Activated CD4-positive, alpha-beta T cell treated with anti-CD3 and anti-CD28 coated beads, Interleukin-2, Interleukin-6, amounts not matched to agents 100 ng/mL and 50 ng/mL, durations not matched to agents 16 hours and 8 hours (primary cell): ENCODE measurements around the gene KRTAP2-2.
"Not testable (repeated sequence)": the region's sequence is repeated elsewhere in the genome, so short reads cannot be mapped to it uniquely, and the experiment has no call there.

Source experiments
- DNase-seq: peaks from one replicate; pipeline ENCODE4 v3.0.0-alpha.2; 2020

The KRTAP2-2 gene, protein sequence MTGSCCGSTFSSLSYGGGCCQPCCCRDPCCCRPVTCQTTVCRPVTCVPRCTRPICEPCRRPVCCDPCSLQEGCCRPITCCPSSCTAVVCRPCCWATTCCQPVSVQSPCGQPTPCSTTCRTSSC

DNA sequence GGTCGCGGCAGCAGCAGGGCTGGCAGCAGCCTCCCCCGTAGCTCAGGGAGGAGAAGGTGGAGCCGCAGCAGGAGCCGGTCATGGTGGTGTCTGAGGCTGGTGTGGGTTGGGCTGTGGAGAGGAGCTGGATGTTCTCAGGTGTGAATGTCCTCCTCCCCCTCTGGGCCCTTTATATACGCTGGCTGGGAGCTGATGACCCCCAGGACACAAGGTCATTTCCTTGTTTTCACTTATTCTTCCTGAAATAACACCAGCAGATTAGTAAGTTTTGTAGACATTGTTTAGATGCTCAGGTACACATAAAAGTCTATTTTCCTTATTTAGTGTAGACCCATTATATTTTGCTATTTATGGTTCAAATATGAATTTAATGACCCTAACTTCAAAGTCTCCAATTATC is at the start of gene KRTAP2-2:
Gene KRTAP2-2, minus strand, starts transcription at position 101 of the 400 bp plus-strand sequence. Its CDS starts 19 bp downstream, at position 82.
- not testable (repeated sequence) for DNase-seq

DNA sequence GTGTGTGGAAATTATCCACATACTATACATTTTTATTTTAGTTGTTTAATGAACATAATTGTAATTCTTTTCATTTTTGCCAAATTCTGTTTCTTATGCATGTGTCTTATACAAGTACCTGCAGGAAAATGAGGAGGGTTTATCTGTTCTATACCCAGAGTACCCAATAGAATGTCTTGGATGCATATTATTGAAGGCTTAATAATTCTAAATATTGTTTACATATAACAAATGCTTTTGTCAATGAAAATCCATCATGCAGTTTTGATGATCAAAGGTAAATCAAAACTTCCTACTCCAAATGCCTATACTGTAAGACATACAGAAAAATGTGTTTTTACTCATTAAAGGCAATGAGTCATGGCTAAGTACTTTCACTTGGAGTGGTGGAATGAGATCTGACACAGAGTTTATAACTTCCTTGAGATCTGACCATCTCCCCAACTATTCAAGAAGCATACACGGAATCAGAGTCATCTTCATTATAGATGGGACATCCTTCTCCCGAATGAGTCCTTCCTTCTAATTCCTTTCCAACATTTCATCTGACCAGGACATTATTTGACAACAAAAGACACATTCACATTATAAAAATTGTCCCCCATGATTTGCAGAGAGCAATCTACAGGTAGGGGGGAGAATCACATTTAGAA is 49.5 kb upstream of the KRTAP2-2 start:
- DNase-seq, result not testable (repeated sequence)

DNA sequence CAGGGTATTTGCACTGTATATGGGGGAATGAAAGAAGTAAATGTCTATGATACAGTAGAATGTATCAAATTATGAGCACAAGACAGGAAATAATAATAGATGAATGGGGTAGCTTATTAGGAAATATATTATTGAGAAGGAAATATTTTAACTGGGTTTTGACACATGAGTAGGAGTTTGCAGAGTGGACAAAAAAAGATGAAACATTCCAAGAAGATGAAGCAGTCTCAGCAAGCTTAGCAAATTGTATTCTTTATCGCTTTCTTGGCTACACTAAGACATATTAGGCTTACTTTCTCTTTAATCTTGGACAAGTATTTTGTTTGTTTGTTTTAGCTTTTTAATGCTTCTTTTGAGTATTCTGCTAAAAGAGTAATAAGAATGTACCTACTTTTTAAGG is 48.9 kb upstream of the KRTAP2-2 start:
- DNase-seq, result no peak

DNA sequence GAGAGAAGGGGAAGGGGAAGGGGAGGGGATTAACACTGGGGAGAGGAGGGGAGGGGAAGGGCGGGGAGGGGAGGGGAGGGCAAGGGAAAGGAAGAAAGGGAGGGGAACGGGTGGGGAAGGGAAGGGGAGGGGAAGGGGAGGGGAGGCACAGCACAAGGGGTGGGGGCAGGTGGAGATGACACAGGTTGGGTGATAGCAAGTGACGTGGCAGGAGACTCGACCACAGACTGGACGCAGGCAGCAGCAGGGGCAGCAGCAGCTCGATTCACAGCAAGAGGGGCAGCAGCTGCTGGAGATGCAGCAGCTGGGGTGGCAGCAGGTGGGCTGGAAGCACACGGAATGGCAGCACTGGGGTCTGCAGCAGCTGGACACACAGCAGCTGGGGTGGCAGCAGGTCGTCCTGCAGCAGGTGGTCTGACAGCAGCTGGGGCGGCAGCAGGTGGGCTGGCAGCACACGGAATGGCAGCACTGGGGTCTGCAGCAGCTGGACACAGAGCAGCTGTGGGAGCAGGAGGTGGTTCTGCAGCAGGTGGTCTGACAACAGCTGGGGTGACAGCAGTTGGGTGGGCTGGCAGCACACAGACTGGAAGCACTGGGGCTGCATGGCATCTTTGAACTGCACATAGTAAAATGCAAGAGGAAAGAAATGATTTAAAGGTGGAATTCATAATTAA is 46.7 kb upstream of the KRTAP2-2 start, which contains the start of gene KRTAP4-16:
Gene KRTAP4-16, minus strand, starts transcription at position 624 of the 674 bp plus-strand sequence. Its CDS starts 0 bp downstream, at position 624.
- DNase-seq, result no peak

DNA sequence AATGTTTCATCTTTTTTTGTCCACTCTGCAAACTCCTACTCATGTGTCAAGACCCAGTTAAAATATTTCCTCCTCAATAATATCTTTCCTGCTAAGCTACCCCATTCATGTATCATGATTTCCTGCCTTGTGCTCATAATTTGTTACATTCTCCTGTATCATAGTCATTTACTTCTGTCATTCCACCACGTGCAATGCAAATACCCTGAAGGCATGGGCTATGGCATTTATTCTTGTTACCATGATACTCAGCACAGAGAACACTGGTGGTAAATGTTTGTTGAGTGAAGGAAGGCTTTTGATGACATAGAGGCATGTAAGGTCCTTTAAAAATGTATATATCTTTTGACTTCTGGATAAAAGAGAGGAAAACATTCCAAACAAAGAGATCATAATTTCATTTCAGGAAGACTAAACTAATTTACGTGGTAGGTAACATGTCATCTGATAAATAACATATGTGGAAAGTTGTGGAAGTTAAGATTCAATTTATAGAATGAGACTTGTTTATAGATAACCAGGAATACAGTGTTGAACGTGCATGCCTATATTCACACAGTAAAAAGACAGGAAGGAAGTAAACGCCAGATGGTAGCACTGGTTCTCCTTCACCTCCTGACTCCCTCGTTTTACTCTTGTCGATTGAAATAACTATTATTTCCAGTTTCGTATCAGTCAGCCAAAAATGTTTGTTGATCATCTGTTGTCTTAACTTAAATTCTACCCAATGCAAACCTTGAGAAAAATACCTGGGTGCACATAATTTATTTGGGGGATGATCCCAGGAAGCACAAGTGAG is 44.9 kb upstream of the KRTAP2-2 start:
- DNase-seq, result not testable (repeated sequence)

DNA sequence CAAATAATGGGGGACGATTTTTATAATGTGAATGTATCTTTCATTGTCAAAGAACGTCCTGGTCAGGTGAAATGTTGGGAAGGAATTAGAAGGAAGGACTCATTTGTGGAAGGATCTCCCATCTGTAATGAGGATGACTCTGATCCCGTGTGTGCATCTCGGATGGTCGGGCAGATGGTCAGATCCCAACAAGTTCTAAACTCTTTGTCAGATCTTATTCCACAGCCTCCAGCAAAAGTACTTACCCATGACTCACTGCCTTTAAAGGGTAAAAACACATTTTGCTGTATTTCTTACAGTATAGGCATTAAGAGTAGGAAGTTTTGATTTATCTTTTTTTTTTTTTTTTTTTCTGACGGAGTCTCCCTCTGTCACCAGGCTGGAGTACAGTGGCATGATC is 43.5 kb upstream of the KRTAP2-2 start:
- DNase-seq, result no peak

DNA sequence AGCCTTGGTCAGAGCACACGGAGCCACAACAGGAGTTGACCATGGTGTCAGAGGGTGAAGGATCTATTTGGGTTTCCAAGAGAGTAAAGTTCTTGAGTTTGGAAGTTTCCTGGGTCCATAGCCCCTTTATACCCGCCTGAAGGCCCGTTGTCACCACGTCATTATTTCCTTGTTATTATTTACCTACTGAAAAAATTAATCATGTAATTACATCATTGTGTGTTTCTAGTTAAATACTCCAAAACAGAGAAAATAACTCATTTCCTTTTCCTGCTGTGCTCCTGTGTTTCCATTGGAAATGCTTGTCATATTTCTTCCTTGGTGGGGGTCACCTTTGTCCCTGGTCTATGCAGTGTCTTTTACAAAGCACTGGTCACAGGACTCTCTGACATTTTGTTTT is 43.0 kb upstream of the KRTAP2-2 start, which contains the start of gene KRTAP4-8:
Gene KRTAP4-8, minus strand, starts transcription at position 101 of the 400 bp plus-strand sequence. Its CDS starts 58 bp downstream, at position 43.
- DNase-seq, result no peak

DNA sequence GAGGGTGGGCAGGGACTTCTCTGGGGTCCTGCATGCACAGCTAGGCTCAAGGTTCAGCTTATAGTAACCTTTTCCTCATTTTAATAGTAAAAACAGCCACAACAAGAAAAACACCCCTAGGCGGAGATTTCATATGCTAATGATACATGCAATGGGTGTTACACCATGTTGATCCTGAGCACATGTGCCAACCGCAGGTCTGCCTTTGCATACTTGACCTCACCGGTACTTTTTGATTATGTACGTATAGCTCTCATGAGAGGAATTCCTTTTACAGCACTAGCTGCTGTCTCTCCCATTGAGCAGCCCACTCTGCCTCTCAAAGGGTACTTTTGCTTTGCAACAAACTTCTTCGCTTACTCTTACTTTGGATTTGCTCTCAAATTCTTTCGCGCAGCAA is 41.0 kb upstream of the KRTAP2-2 start:
- no peak for DNase-seq

DNA sequence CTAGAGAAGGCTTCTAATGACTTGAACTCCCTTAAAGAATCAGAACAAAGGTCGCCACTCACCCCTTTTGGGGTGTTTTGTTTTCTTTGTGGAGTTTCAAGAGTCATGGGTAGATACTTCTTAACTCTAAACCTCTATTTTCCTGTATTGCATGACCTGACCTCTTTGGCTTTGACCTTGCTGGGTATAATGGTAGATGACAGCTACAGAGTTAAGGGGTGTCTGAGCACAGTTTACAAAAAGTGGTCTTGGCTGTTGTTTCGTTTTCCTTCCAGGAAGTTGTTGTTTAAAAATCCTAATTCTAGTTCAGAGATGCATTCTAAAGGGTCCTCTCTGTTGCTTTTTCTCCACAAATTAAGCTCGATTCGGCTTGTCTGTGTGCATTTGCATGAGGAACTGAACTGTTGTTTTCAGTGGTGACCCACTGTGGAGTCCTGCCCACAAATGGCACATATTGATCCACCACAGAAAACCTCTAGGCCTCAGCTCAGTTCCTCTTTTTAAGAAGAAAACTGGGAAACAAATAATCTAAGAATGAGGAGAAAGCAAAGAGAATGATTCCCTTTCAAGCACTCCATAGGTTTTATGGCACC is 33.8 kb upstream of the KRTAP2-2 start:
- not testable (repeated sequence) for DNase-seq

DNA sequence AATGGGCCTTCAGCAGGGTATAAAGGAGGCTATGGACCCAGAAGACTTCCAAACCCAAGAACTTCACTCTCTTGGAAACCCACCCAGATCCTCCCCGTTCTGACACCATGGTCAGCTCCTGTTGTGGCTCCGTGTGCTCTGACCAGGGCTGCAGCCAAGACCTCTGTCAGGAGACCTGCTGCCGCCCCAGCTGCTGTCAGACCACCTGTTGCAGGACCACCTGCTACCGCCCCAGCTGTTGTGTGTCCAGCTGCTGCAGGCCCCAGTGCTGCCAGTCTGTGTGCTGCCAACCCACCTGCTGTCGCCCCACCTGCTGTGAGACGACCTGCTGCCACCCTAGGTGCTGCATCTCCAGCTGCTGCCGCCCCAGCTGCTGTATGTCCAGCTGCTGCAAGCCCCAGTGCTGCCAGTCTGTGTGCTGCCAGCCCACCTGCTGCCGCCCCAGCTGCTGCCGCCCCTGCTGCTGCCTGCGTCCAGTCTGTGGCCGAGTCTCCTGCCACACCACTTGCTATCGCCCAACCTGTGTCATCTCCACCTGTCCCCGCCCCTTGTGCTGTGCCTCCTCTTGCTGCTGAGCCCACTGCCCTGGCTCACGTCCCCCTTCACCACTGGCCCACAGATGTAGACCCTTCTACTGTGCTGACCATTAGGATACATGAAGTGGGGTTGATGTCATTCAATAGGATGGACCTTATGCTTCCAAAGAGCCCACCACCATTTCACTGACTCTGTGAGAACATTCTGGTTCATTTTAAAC is 29.2 kb upstream of the KRTAP2-2 start, which contains the start of gene KRTAP4-7:
Gene KRTAP4-7, plus strand, starts transcription at position 51 of the 757 bp plus-strand sequence. Its CDS starts 57 bp downstream, at position 108.
- not testable (repeated sequence) for DNase-seq

DNA sequence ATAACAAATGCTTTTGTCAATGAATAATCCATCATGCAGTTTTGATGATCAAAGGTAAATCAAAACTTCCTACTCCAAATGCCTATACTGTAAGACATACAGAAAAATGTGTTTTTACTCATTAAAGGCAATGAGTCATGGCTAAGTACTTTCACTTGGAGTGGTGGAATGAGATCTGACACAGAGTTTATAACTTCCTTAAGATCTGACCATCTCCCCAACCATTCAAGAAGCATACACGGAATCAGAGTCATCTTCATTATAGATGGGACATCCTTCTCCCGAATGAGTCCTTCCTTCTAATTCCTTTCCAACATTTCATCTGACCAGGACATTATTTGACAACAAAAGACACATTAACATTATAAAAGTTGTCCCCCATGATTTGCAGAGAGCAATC is 28.4 kb upstream of the KRTAP2-2 start:
- DNase-seq, result not testable (repeated sequence)

DNA sequence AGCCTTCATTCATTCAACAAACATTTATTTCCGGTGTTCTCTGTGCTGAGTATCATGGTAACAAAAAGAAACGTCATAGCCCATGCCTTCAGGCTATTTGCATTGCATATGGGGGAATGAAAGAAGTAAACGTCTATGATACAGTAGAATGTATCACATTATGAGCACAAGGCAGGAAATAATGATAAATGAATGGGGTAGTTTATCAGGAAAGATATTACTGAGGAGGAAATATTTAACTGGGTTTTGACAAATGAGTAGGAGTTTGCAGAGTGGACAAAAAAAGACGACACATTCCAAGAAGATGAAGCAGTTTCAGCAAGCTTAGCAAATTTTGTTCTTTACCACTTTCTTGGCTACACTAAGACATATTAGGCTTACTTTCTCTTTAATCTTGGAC is 27.6 kb upstream of the KRTAP2-2 start:
- no peak for DNase-seq

DNA sequence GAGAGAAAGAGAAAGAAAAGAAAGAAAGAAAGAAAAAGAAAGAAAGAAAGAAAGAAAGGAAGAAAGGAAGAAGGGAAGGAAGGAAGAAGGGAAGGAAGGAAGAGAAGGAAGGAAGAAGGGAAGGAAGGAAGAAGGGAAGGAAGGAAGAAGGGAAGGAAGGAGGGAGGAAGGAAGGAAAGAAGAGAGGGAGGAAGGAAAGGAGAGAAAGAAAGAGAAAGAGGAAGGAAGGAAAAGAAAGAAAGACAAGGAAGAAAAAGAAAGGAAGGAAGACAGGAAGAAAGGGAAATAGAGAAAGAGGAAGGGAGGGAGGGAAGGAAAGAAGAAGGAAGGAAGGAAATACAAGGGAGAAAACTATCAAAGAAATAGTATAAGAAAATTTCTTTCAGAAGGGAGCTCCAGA is 21.8 kb upstream of the KRTAP2-2 start:
- DNase-seq, result no peak

DNA sequence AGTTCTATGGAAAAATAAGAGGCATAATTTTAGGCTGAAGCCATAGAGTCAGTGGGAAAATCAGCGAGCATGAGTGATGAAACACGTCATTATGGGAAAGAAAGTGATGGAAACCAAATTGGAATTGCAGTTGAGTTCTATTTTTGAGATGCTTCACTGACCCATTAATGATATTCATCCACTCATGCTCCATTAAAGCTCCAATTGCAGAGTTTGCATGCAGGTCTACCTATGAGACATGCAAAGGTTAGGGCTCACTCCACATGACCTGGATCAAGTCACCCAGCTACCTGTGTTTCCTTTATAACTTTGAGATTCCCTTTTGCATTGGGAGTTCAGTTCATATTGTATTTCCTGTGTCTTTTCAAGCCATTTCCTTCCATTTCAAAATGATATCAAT is 18.6 kb upstream of the KRTAP2-2 start:
- no peak for DNase-seq

DNA sequence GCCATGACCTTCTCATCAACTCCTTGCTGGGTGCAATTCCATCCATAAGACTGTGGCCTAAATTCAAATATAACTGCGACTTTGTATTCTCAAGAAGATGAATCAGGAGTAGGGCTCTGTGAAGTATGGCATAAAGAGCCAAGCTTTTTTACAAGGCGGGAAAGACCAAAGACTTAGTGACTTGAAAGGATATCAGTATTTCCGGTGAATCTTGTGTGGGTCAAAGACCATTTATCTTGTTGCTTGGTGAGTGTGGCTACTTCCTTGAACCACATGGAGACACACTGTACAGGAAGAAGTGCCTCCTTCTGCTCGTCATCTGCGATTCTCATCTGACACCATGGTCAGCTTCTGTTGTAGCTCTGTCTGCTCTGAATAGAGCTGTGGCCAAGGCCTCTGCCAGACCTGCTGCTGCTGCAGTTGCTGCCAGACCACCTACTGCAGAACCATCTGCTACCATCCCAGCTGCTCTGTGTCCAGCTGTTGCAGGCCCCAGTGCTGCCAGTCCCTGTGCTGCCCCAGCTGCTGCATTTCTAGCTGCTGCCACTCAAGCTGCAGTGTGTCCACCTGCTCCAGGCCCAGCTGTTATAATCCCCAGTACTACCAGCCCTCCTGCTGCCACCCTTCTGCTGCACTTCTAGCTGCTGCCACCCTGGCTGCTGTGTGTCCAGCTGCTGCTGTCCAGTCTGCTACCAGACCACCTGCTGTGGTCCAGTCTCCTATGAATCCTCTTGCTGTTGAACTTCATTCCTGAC is 16.8 kb upstream of the KRTAP2-2 start:
- DNase-seq, result no peak

DNA sequence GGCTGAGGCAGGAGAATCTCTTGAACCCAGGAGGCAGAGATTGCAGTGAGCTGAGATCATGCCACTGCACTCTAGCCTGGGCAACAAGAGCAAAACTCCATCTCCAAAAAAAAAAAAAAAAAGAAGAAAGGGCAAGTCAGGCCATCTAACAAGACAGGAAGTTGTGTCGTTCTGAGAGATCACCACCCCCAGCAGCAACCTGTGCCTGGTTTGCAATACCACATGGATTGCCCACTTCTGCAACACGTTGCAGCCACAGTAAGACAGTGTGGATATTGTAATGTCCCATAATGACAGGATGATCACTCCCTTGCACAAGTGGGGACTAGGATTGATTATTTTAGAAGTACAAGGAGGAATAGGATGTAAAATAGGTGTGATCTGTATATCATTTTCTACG is 14.0 kb upstream of the KRTAP2-2 start:
- DNase-seq, result no peak

DNA sequence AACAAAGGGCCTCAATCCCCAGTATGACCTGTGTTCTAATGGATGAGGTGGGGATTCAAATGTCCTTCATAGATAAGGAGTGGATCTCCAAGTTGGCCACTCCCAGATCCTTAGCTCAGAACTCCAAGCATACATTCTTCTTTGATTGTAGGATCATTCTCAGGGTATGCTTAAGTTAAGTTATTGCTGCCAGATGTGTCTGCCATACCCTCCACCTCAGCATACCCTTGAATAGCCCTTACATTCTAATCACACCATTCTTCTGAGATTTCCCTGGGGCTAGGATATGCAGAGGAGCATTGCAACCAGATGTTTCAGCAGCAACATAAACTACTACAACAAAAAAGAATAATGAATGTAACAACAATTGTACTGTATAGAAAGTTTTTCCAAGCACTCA is 12.3 kb upstream of the KRTAP2-2 start:
- no peak for DNase-seq

DNA sequence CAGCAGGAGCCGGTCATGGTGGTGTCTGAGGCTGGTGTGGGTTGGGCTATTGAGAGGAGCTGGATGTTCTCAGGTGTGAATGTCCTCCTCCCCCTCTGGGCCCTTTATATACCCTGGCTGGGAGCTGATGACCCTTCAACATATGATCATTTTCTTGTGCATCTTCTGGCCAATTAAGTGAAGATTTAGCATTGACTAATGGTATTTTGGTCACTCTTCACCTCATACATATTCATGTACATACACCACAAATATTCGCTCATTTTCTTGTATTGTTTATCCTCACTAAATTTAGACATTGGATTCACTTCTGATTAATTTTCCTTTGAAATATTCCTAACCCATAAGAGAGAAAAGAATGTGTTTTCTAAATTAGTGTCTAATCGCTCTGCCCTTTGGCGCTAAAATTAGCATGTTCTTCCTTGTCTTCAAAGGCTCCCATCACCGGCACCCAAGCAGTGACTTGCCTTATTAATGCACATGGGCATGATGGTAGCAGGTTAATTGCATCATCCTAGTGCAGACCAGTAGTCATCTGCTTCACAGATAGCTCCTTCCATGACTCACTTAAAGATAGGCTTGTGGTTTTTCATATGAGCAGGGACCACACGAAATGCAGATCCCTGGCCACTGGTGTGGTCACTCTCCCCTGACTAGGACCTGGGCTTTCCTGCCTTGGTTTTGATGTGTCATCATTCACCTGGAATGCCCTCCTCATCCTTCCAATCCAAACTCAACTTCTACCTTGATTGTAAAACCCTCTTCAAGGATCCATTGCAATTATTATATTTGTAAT is 11.0 kb upstream of the KRTAP2-2 start, which contains the start of gene KRTAP2-4:
Gene KRTAP2-4, minus strand, starts transcription at position 51 of the 796 bp plus-strand sequence. Its CDS starts 34 bp downstream, at position 17.
- DNase-seq, result peak; percentile 6

DNA sequence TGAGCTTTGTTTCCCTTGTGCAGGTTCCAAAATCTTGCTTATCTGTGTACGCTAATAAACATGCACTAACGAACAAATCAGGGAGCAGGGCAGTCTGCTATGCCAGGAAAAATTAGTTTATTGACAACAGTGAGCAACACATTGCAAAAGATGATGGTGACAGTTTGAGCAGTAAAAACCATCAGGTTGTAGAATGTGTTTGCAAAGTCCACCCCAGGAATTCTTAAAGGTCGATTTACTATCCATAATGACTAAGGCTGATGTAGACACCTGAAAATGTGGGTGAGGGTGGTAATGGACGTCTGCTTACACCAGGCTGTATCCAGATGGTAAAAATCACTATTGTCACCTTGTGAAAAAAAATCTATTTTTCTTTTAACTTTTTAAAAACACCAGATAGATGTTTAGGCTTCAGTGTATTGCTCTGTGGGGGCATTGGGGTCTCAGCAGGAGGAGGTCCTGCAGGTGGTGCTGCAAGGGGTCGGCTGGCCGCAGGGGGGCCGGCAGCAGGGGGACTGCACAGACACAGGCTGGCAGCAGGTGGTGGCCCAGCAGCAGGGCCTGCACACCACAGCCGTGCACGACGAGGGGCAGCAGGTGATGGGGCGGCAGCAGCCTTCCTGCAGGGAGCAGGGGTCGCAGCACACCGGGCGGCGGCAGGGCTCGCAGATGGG is 10.1 kb upstream of the KRTAP2-2 start:
- DNase-seq, result not testable (repeated sequence)
